ENCODE data around the gene CDKN2AIP.

The CDKN2AIP gene

GRCh38 chr4:183399616-183400015 lies 44.8 kb upstream of the CDKN2AIP start:
- no peak for DNase-seq (ENCODE audit: low read depth)
- TF ChIP-seq CTCF (IDR thresholded peaks at IDR 0.05; ENCODE audit: control insufficient read depth, extremely low read depth, insufficient read depth), result no peak

GRCh38 chr4:183400035-183400434 lies 44.4 kb upstream of the CDKN2AIP start:
- no peak overlapping the region for H3K4me3 ChIP-seq (ENCODE audit: low read depth, low read length)
- TF ChIP-seq CTCF (IDR thresholded peaks at IDR 0.05; ENCODE audit: control insufficient read depth, extremely low read depth, insufficient read depth), result no peak

More at GRCh38 chr4:183399616-183400015, 44.8 kb upstream of the CDKN2AIP start:
- H3K4me3 ChIP-seq (ENCODE audit: low read depth, low read length), result no peak overlapping the region

GRCh38 chr4:183401473-183401872 lies 43.0 kb upstream of the CDKN2AIP start:
- no peak overlapping the region for H3K4me3 ChIP-seq (ENCODE audit: low read depth, low read length)
- TF ChIP-seq CTCF (IDR thresholded peaks at IDR 0.05; ENCODE audit: control insufficient read depth, extremely low read depth, insufficient read depth), result no peak
- no peak for DNase-seq (ENCODE audit: low read depth)

More at GRCh38 chr4:183400035-183400434, 44.4 kb upstream of the CDKN2AIP start:
- DNase-seq (ENCODE audit: low read depth), result no peak

GRCh38 chr4:183402771-183403170 lies 41.7 kb upstream of the CDKN2AIP start:
- DNase-seq (ENCODE audit: low read depth), result no peak
- no peak for TF ChIP-seq CTCF (IDR thresholded peaks at IDR 0.05; ENCODE audit: control insufficient read depth, extremely low read depth, insufficient read depth)

GRCh38 chr4:183403486-183403885 lies 41.0 kb upstream of the CDKN2AIP start:
- no peak for TF ChIP-seq CTCF (IDR thresholded peaks at IDR 0.05; ENCODE audit: control insufficient read depth, extremely low read depth, insufficient read depth)
- DNase-seq (ENCODE audit: low read depth), result no peak
- H3K4me3 ChIP-seq (ENCODE audit: low read depth, low read length), result no peak overlapping the region

More at GRCh38 chr4:183402771-183403170, 41.7 kb upstream of the CDKN2AIP start:
- no peak overlapping the region for H3K4me3 ChIP-seq (ENCODE audit: low read depth, low read length)

GRCh38 chr4:183403961-183404360 lies 40.5 kb upstream of the CDKN2AIP start:
- no peak overlapping the region for H3K4me3 ChIP-seq (ENCODE audit: low read depth, low read length)
- no peak for TF ChIP-seq CTCF (IDR thresholded peaks at IDR 0.05; ENCODE audit: control insufficient read depth, extremely low read depth, insufficient read depth)
- DNase-seq (ENCODE audit: low read depth), result no peak

GRCh38 chr4:183405303-183405702 lies 39.1 kb upstream of the CDKN2AIP start:
- no peak for TF ChIP-seq CTCF (IDR thresholded peaks at IDR 0.05; ENCODE audit: control insufficient read depth, extremely low read depth, insufficient read depth)
- no peak for DNase-seq (ENCODE audit: low read depth)
- no peak overlapping the region for H3K4me3 ChIP-seq (ENCODE audit: low read depth, low read length)
